HG03521 (cell line): ENCODE results near the gene OSBPL10.

ENCODE experiments used
- ATAC-seq: cut with Tn5 transposase; IDR thresholded peaks from one replicate; pipeline ENCODE4 v1.9.1; 2021; ENCODE audit warnings: mild to moderate bottlenecking, moderate library complexity; ENCODE audit not compliant: unreplicated experiment

OSBPL10 gene

DNA sequence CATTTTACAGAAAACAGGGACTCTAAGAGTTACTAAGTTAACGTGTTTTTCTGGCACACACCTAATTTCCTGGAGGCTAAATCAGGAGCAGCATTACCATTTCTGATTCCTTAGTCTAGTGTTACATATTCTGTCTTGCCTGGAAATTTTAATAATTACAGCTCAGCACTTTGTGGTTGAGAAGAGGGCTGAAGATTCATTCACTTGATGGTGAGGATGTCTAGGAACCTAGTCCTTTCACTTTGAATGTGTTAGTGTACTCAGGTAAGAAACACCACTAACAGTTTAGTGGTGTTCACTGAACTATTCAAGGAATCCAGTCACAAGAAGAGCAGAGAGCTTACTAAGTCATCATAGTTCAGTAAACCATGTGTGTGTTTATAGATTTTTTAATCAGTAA, 345.5 kb downstream of the OSBPL10 start:
- no peak for ATAC-seq

DNA sequence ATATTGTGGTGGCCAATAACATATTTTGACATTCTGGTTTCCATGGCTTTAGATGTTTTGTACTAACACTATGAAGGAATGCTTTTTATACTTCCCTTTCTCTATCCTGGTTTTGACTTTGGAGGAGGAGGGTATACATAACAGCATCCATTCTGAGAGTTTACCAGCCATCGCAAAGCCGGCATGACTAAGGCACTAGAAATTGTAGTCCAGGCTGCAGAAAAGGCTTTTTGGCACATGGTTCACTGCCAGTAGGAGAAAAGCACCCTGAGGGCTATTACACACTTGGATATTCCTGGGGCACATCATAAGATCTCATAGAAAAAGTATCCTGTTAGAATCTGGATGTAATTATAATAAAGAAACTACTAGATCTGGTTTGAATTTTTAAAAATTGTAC, 346.6 kb downstream of the OSBPL10 start:
- ATAC-seq = no peak

- ATAC-seq = no peak
Measured at GRCh38 chr3:31629054-31629453, 352.0 kb downstream of the OSBPL10 start.

- no peak for ATAC-seq
Measured at GRCh38 chr3:31625358-31625757, 355.7 kb downstream of the OSBPL10 start.

DNA sequence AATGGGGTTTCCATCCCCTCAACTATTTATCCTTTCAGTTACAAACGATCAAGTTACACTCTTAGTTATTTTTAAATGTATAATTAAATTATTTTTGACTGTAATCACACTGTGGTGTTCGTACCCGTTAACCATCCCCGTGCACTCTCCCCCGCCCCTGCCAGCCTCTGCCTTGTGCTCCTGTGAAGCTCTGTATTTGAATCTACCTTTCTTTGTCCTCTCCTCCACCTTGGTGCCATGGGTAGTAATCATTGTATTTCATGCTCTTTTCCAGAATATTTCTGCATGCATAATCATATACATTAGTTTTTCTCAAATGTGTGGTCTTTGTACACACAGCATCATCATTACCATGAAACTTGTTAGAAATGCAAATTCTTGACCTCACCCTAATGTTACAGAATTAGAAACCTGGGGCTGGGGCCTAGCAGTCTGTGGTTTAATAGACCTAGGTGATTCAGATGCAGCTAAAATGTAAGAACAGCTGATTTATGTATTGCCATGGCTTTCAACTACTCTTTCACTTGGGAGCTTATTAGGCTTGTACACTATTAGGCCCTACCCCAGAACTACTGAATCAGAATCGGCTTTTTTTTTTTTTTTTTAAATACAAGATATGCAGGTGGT, 356.9 kb downstream of the OSBPL10 start:
- ATAC-seq = peak; percentile 44

- peak; percentile 53 for ATAC-seq
Measured at GRCh38 chr3:31622636-31623288, 358.3 kb downstream of the OSBPL10 start.

DNA sequence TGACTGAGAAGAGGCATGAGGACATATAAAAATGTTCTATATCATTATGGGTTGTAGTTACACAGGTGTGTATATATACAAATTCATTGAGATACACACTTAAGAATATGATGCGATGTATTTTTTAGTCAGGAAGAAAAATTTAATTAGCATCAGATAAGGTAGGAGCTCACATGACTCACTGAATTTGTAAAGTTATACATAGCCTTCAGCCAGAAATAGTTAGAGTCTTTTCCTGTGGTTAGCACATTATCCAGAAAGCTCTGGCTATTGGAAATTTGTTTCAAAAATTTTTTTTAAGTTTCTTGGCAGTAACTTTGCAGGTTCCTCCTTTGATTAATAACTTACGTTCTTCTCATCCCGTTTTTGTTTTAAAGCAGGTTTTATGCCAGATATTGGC, 359.7 kb downstream of the OSBPL10 start:
- no peak for ATAC-seq

- no peak for ATAC-seq
Measured at GRCh38 chr3:31620656-31621055, 360.4 kb downstream of the OSBPL10 start.

- ATAC-seq = no peak
Measured at GRCh38 chr3:31616711-31617110, 364.4 kb downstream of the OSBPL10 start.

- no peak for ATAC-seq
Measured at GRCh38 chr3:31615071-31615875, 365.8 kb downstream of the OSBPL10 start.

- no peak for ATAC-seq
Measured at GRCh38 chr3:31614162-31614921, 366.7 kb downstream of the OSBPL10 start.

- no peak for ATAC-seq
Measured at GRCh38 chr3:31613654-31614053, 367.4 kb downstream of the OSBPL10 start.

- no peak for ATAC-seq
Measured at GRCh38 chr3:31613177-31613576, 367.9 kb downstream of the OSBPL10 start.
